IMR-90 (cell line): Measurements from ENCODE around the gene SLC4A1AP. TPM values are rescaled to one million over a fixed set of nuclear protein-coding genes. Genes with fewer than 3 reads are reported as not detected.
A peak's percentile ranks its signal among the peaks of the same experiment; 100 is the strongest.

Source experiments
- ATAC-seq: fragments of 200-7000 bp; cut with Tn5 transposase; 2 replicates; pipeline ENCODE4 v1.9.1; 2020; ENCODE audit warnings: low read depth, mild to moderate bottlenecking, moderate library complexity
- BruUV-seq: library from RNA; stranded (reverse); fragments of 400-500 nt; replicated peaks from 2 replicates; lab custom pipeline; 2021; lab: Mats Ljungman, UMichigan
- CTCF ChIA-PET: fragments of 300-600 bp; formaldehyde crosslinking; extraction: SDS; loops from one replicate; lab custom pipeline; 2021; ENCODE audit warnings: antibody characterized with exemption; lab: Yijun Ruan, JAX
- POLR2A ChIA-PET: fragments of 300-600 bp; sonication (Branson Sonifier 250); formaldehyde crosslinking; loops from one replicate; lab custom pipeline; 2022; ENCODE audit warnings: antibody characterized with exemption; ENCODE audit not compliant: unreplicated experiment; lab: Charles Lee
- DNase-seq: peaks from one replicate; pipeline ENCODE4 v3.0.0; 2013
- H2AFZ ChIP-seq: replicated peaks from 2 replicates; pipeline ENCODE3; 2013; ENCODE audit warnings: low read length, mild to moderate bottlenecking; ENCODE audit not compliant: poor library complexity
- H2AK5ac ChIP-seq: 2 replicates; pipeline ENCODE4 v1.6.1; 2013; ENCODE audit warnings: low read depth, low read length, inconsistent platforms
- H2AK9ac ChIP-seq: replicated peaks from 2 replicates; pipeline ENCODE3; 2013; ENCODE audit warnings: mild to moderate bottlenecking, low read depth, low read length, moderate library complexity; ENCODE audit not compliant: poor library complexity
- H2BK120ac ChIP-seq: 2 replicates; pipeline ENCODE4 v1.6.1; 2013; ENCODE audit warnings: low read depth, low read length, inconsistent platforms
- H2BK15ac ChIP-seq: 3 replicates; pipeline ENCODE4 v1.6.1; 2013; ENCODE audit warnings: low read depth, low read length, inconsistent platforms
- H2BK20ac ChIP-seq: 2 replicates; pipeline ENCODE4 v1.6.1; 2013; ENCODE audit warnings: low read depth, mild to moderate bottlenecking, inconsistent platforms, low read length, moderate library complexity
- H2BK5ac ChIP-seq: 2 replicates; pipeline ENCODE4 v1.6.1; 2013; ENCODE audit warnings: mild to moderate bottlenecking, low read depth, low read length, inconsistent platforms; ENCODE audit not compliant: poor library complexity, severe bottlenecking
- H3K14ac ChIP-seq: replicated peaks from 2 replicates; pipeline ENCODE4 v1.6.1; 2013; ENCODE audit warnings: low read depth, low read length, inconsistent platforms
- H3K18ac ChIP-seq: 2 replicates; pipeline ENCODE4 v1.6.1; 2013; ENCODE audit warnings: low read depth, low read length, control low read depth
- H3K23ac ChIP-seq: 2 replicates; pipeline ENCODE4 v1.6.1; 2013; ENCODE audit warnings: low read depth, low read length, inconsistent platforms
- H3K27ac ChIP-seq: 2 replicates; pipeline ENCODE4 v1.5.1; 2013; ENCODE audit warnings: mild to moderate bottlenecking, control low read depth, low read length; ENCODE audit not compliant: insufficient read depth
- H3K27me3 ChIP-seq: 2 replicates; pipeline ENCODE4 v1.6.1; 2013; ENCODE audit warnings: low read length; ENCODE audit not compliant: control insufficient read depth, insufficient read depth
- H3K36me3 ChIP-seq: 2 replicates; pipeline ENCODE4 v1.6.1; 2013; ENCODE audit warnings: low read length, mixed read lengths; ENCODE audit not compliant: control insufficient read depth, insufficient read depth
- H3K4ac ChIP-seq: 2 replicates; pipeline ENCODE4 v1.6.1; 2013; ENCODE audit warnings: low read depth, low read length, inconsistent platforms
- H3K4me1 ChIP-seq: 2 replicates; pipeline ENCODE4 v1.6.1; 2013; ENCODE audit warnings: low read length, mixed read lengths; ENCODE audit not compliant: control insufficient read depth, insufficient read depth
- H3K4me2 ChIP-seq: 2 replicates; pipeline ENCODE4 v1.6.1; 2013; ENCODE audit warnings: low read depth, mild to moderate bottlenecking, control low read depth, low read length, moderate library complexity
- H3K4me3 ChIP-seq: 2 replicates; pipeline ENCODE4 v1.5.1; 2013; ENCODE audit warnings: low read depth, mild to moderate bottlenecking, control low read depth, low read length, moderate library complexity; ENCODE audit not compliant: insufficient read depth
- H3K56ac ChIP-seq: 2 replicates; pipeline ENCODE4 v1.6.1; 2013; ENCODE audit warnings: low read length, inconsistent platforms; ENCODE audit not compliant: insufficient read depth; ENCODE audit errors: extremely low read depth
- H3K79me1 ChIP-seq, 2 experiments: 2 replicates each; pipeline ENCODE4 v1.6.1; 2013; ENCODE audit warnings: low read length in 2 of 2, inconsistent platforms in 1 of 2, low read depth in 1 of 2
- H3K9ac ChIP-seq: 2 replicates; pipeline ENCODE4 v1.6.1; 2013; ENCODE audit warnings: low read depth, low read length, control low read depth
- H3K9me1 ChIP-seq: 2 replicates; pipeline ENCODE4 v1.6.1; 2013; ENCODE audit warnings: low read length, inconsistent platforms; ENCODE audit not compliant: insufficient read depth
- H3K9me3 ChIP-seq: 2 replicates; pipeline ENCODE4 v1.6.1; 2013; ENCODE audit warnings: low read length; ENCODE audit not compliant: control insufficient read depth, insufficient read depth
- H4K20me1 ChIP-seq: 2 replicates; pipeline ENCODE4 v1.6.1; 2013; ENCODE audit warnings: low read length, inconsistent platforms; ENCODE audit not compliant: insufficient read depth
- H4K5ac ChIP-seq: 2 replicates; pipeline ENCODE4 v1.6.1; 2013; ENCODE audit warnings: mild to moderate bottlenecking, low read depth, low read length, control low read depth
- H4K8ac ChIP-seq, 2 experiments: 2 replicates each; pipeline ENCODE4 v1.6.1; 2013; ENCODE audit warnings: low read depth in 2 of 2, low read length in 2 of 2, control low read depth in 1 of 2, inconsistent platforms in 1 of 2
- H4K91ac ChIP-seq: 2 replicates; pipeline ENCODE4 v1.6.1; 2013; ENCODE audit warnings: low read depth, low read length, inconsistent platforms; ENCODE audit not compliant: insufficient read depth
- BHLHE40 ChIP-seq: fragments of 150-350 bp; IDR thresholded peaks from 2 replicates; pipeline ENCODE4 v1.6.1; 2016; ENCODE audit warnings: mild to moderate bottlenecking, low read depth, low read length
- CEBPB ChIP-seq: IDR thresholded peaks from 2 replicates; pipeline ENCODE4 v1.6.1; 2012; ENCODE audit warnings: low read depth, low read length, improper control_type of control experiment
- CHD1 ChIP-seq: IDR thresholded peaks from 2 replicates; pipeline ENCODE4 v1.6.1; 2012; ENCODE audit warnings: low read depth, low read length, improper control_type of control experiment
- FOS ChIP-seq: fragments of 150-350 bp; IDR thresholded peaks from 2 replicates; pipeline ENCODE4 v1.6.1; 2016; ENCODE audit warnings: low read depth, low read length
- MAFK ChIP-seq: IDR thresholded peaks from 2 replicates; pipeline ENCODE4 v1.6.1; 2012; ENCODE audit warnings: low read depth, low read length, improper control_type of control experiment
- MAZ ChIP-seq: IDR thresholded peaks from 2 replicates; pipeline ENCODE4 v1.6.1; 2012; ENCODE audit warnings: low read depth, mild to moderate bottlenecking, low read length, improper control_type of control experiment, moderate library complexity, borderline replicate concordance
- MXI1 ChIP-seq: IDR thresholded peaks from 2 replicates; pipeline ENCODE4 v1.6.1; 2012; ENCODE audit warnings: low read depth, mild to moderate bottlenecking, low read length, moderate library complexity, borderline replicate concordance
- NFE2L2 ChIP-seq: fragments of 150-350 bp; IDR thresholded peaks from 2 replicates; pipeline ENCODE4 v1.6.1; 2016; ENCODE audit warnings: low read depth, mild to moderate bottlenecking, low read length
- POLR2A ChIP-seq: IDR thresholded peaks from 2 replicates; pipeline ENCODE4 v1.6.1; 2012; ENCODE audit warnings: mild to moderate bottlenecking, low read depth, low read length
- RAD21 ChIP-seq: IDR thresholded peaks from 2 replicates; pipeline ENCODE4 v1.6.1; 2012; ENCODE audit warnings: low read length, improper control_type of control experiment
- RCOR1 ChIP-seq: IDR thresholded peaks from 2 replicates; pipeline ENCODE4 v1.6.1; 2012; ENCODE audit warnings: mild to moderate bottlenecking, low read length, improper control_type of control experiment; ENCODE audit not compliant: insufficient replicate concordance
- RFX5 ChIP-seq: IDR thresholded peaks from 2 replicates; pipeline ENCODE4 v1.8.0; 2012; ENCODE audit warnings: low read depth, mild to moderate bottlenecking, low read length, moderate library complexity
- SMC3 ChIP-seq: fragments of 150-350 bp; IDR thresholded peaks from 2 replicates; pipeline ENCODE4 v1.6.1; 2016; ENCODE audit warnings: low read depth, mild to moderate bottlenecking, antibody characterized with exemption, low read length, moderate library complexity
- USF2 ChIP-seq: fragments of 150-350 bp; IDR thresholded peaks from 2 replicates; pipeline ENCODE4 v1.6.1; 2017; ENCODE audit warnings: mild to moderate bottlenecking, antibody characterized with exemption, low read length, low read depth
- WGBS, 2 experiments: methylation state at CpG; one replicate each; pipeline versions ENCODE4 v1.1.5 to v1.1.7; 2013; ENCODE audit warnings: missing lambda C conversion rate in 2 of 2; ENCODE audit not compliant: insufficient read length in 1 of 2; ENCODE audit errors: extremely low coverage in 2 of 2; 5-methylcytosine and 5-hydroxymethylcytosine counted together
- dilution Hi-C: fragments of 300-500 bp; cut with HindIII; formaldehyde crosslinking; loops from one replicate; pipeline ENCODE4 v1.14.3; 2018; ENCODE audit warnings: low sequenced_read_pairs; ENCODE audit not compliant: unreplicated experiment
- in situ Hi-C: fragments of 300-500 bp; cut with MboI; formaldehyde crosslinking; loops from 3 replicates; pipeline ENCODE4 v1.14.3; 2019; ENCODE audit warnings: low sequenced_read_pairs, inconsistent platforms, mixed read lengths
- intact Hi-C: fragments of 100-400 bp; cut with micrococcal nuclease; formaldehyde crosslinking; loops from 2 replicates; pipeline ENCODE4 v1.10.0; 2022
- polyA plus RNA-seq, 3 experiments: library from polyadenylated mRNA; depleted of rRNA; stranded (reverse); fragments of >200 nt; gene quantifications; 2 replicates each; pipeline ENCODE4 v1.2.3, GENCODE V29; 2012; ENCODE audit warnings: low replicate concordance in 1 of 3
- total RNA-seq: library from RNA; depleted of rRNA; stranded (reverse); fragments of >200 nt; gene quantifications from 2 replicates; pipeline ENCODE4 v1.2.3, GENCODE V29; 2012
- TF ChIP-seq, protein P1 (sequence below): fragments of 150-350 bp; IDR thresholded peaks from 2 replicates; pipeline ENCODE4 v1.6.1; 2016; ENCODE audit warnings: low read depth, mild to moderate bottlenecking, low read length, moderate library complexity, borderline replicate concordance
- TF ChIP-seq, protein P2 (sequence below): conservative IDR thresholded peaks from 2 replicates; pipeline ENCODE4 v1.5.1; 2012; ENCODE audit warnings: mild to moderate bottlenecking, low read depth, low read length, improper control_type of control experiment

Gene SLC4A1AP
- total and polyA plus RNA-seq, 2 of the 4 experiments (the other 2 are of a cell fraction) = 11.7 to 13.6 TPM

GRCh38 chr2:27738349-27739057 is 74.8 kb downstream of the SLC4A1AP start:
- ATAC-seq (no peak), DNase-seq (no peak)
- H3K27ac ChIP-seq = no peak overlapping the region
- no peak overlapping the region for H2BK15ac ChIP-seq
- H3K9ac ChIP-seq = no peak overlapping the region
- peak overlapping the region; percentile 39 for H2AFZ ChIP-seq
- BruUV-seq = no TSS peak
- no peak overlapping the region for H2AK9ac ChIP-seq
- H2BK120ac ChIP-seq = no peak overlapping the region
- H3K14ac ChIP-seq = no peak overlapping the region
- H3K56ac ChIP-seq = no peak overlapping the region
- no peak overlapping the region for H3K4me2 ChIP-seq
- peaks cover 9% of the 10 kb centered on the region for H3K4me1 ChIP-seq
- no peak overlapping the region for H3K23ac ChIP-seq
- H3K4me3 ChIP-seq = no peak overlapping the region
- no peaks in the 10 kb centered on the region for H4K20me1 ChIP-seq
- no peaks in the 10 kb centered on the region for H3K27me3 ChIP-seq
- in situ Hi-C loops = no loop called here
- peak overlapping the region; percentile 20; the same call in 1 of the 2 replicates for H2AK5ac ChIP-seq
- POLR2A ChIA-PET = no interaction called here
- H3K79me1 ChIP-seq = no peaks in the 10 kb centered on the region
- H3K9me1 ChIP-seq = peaks cover 4% of the 10 kb centered on the region
- dilution Hi-C loops = no loop called here
- no peaks in the 10 kb centered on the region for H3K36me3 ChIP-seq
- H4K8ac ChIP-seq = no peak overlapping the region
- H4K91ac ChIP-seq = no peak overlapping the region; the same call in 1 of the 2 replicates
- H3K9me3 ChIP-seq = no peaks in the 10 kb centered on the region
- WGBS, 2 experiments = 88% methylated on average over 3 of the region's 13 CpGs; no CpG with 5 or more reads in 1 of the 2 experiments
- H3K18ac ChIP-seq = no peak overlapping the region
- H2BK5ac ChIP-seq = no peak overlapping the region
- intact Hi-C loops = no loop called here
- H3K4ac ChIP-seq = no peak overlapping the region
- no peak overlapping the region for H4K5ac ChIP-seq
- CTCF ChIA-PET = interaction anchor here (0.7 kb wide), 1 partner anchor 21 kb away, joined by 3 read pairs; no protein-coding TSS in a partner anchor
- no peak for TF ChIP-seq POLR2A
- no peak for TF ChIP-seq MXI1
- no peak for TF ChIP-seq NFE2L2
- no peak for TF ChIP-seq CEBPB
- no peak for TF ChIP-seq SMC3
- no peak for TF ChIP-seq BHLHE40
- no peak for TF ChIP-seq CHD1
- no peak for TF ChIP-seq RFX5
- TF ChIP-seq MAZ = no peak
- TF ChIP-seq, protein P1, sequence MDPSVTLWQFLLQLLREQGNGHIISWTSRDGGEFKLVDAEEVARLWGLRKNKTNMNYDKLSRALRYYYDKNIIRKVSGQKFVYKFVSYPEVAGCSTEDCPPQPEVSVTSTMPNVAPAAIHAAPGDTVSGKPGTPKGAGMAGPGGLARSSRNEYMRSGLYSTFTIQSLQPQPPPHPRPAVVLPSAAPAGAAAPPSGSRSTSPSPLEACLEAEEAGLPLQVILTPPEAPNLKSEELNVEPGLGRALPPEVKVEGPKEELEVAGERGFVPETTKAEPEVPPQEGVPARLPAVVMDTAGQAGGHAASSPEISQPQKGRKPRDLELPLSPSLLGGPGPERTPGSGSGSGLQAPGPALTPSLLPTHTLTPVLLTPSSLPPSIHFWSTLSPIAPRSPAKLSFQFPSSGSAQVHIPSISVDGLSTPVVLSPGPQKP = no peak
- TF ChIP-seq, protein P2, sequence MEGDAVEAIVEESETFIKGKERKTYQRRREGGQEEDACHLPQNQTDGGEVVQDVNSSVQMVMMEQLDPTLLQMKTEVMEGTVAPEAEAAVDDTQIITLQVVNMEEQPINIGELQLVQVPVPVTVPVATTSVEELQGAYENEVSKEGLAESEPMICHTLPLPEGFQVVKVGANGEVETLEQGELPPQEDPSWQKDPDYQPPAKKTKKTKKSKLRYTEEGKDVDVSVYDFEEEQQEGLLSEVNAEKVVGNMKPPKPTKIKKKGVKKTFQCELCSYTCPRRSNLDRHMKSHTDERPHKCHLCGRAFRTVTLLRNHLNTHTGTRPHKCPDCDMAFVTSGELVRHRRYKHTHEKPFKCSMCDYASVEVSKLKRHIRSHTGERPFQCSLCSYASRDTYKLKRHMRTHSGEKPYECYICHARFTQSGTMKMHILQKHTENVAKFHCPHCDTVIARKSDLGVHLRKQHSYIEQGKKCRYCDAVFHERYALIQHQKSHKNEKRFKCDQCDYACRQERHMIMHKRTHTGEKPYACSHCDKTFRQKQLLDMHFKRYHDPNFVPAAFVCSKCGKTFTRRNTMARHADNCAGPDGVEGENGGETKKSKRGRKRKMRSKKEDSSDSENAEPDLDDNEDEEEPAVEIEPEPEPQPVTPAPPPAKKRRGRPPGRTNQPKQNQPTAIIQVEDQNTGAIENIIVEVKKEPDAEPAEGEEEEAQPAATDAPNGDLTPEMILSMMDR = no peak
- no peak for TF ChIP-seq RCOR1
- TF ChIP-seq FOS = no peak
- TF ChIP-seq USF2 = no peak
- TF ChIP-seq RAD21 = no peak
- no peak for TF ChIP-seq MAFK
- H2BK20ac ChIP-seq = no peak overlapping the region
